H1 (cell line): ENCODE data around the gene PIGC. TPM values are rescaled to one million over a fixed set of nuclear protein-coding genes. Genes with fewer than 3 reads are reported as not detected.

Experiments
- ATF3 ChIP-seq: IDR thresholded peaks from 2 replicates; pipeline ENCODE4 v1.6.1; 2011; ENCODE audit warnings: low read depth, mild to moderate bottlenecking, low read length; ENCODE audit not compliant: insufficient read depth
- BRCA1 ChIP-seq: IDR thresholded peaks from 2 replicates; pipeline ENCODE4 v1.6.1; 2012; ENCODE audit warnings: low read depth, low read length, improper control_type of control experiment
- CHD2 ChIP-seq: IDR thresholded peaks from 2 replicates; pipeline ENCODE4 v1.6.1; 2012; ENCODE audit warnings: low read length, improper control_type of control experiment
- KDM5A ChIP-seq: fragments of 200-600 bp; IDR thresholded peaks from 2 replicates; pipeline ENCODE4 v1.7.1; 2012; ENCODE audit warnings: mild to moderate bottlenecking, low read length, inconsistent platforms, mixed read lengths
- MAFK ChIP-seq: IDR thresholded peaks from 2 replicates; pipeline ENCODE4 v1.6.1; 2012; ENCODE audit warnings: low read depth, mild to moderate bottlenecking, improper control_type of control experiment, low read length
- POU5F1 ChIP-seq: IDR thresholded peaks from 2 replicates; pipeline ENCODE4 v1.6.1; 2011; ENCODE audit warnings: low read depth, mild to moderate bottlenecking, low read length, moderate library complexity
- RAD21 ChIP-seq, 2 experiments: IDR thresholded peaks in 1 of 2; conservative IDR thresholded peaks in 1 of 2; 2 replicates each; pipeline ENCODE4 v1.6.1; 2011; ENCODE audit warnings: low read depth in 2 of 2, low read length in 2 of 2, improper control_type of control experiment in 1 of 2, inconsistent platforms in 1 of 2, mild to moderate bottlenecking in 1 of 2, moderate library complexity in 1 of 2
- SIRT6 ChIP-seq: IDR thresholded peaks from one replicate; pipeline ENCODE4 v1.7.1; 2012; ENCODE audit warnings: low read length, inconsistent platforms
- SP4 ChIP-seq: IDR thresholded peaks from 2 replicates; pipeline ENCODE4 v1.6.1; 2012; ENCODE audit warnings: low read length, inconsistent platforms
- polyA plus RNA-seq, 7 experiments: library from polyadenylated mRNA; depleted of rRNA in 3 of 7; stranded (reverse) in 5 of 7; unstranded in 2 of 7; fragments of >200 nt in 5 of 7; fragments of 200-250 nt in 2 of 7; gene quantifications; 1 replicate in 5 of 7; 2 replicates in 1 of 7; 4 replicates in 1 of 7; pipeline versions ENCODE4 v1.2.1 to v1.2.3, GENCODE V29; 2011 to 2013; ENCODE audit warnings: missing spikeins in 2 of 7, mixed read lengths in 2 of 7
- total RNA-seq: library from RNA; stranded (reverse); fragmentation: NEBNext Ultra II Directional; extraction: Animal tissue kit (Norgen Biotek cat#: 25700); gene quantifications from 2 replicates; pipeline ENCODE4 v1.2.1, GENCODE V29; 2021

The PIGC gene
- total and polyA plus RNA-seq, 2 of the 8 experiments (the other 6 are each of a cell fraction or from before 2014, with no cell fraction given): 21.0 to 39.3 TPM

GRCh38 chr1:172492421-172492820, 48.6 kb upstream of the PIGC start (continued):
- TF ChIP-seq SIRT6 (no peak), SP4 (no peak), BRCA1 (no peak), KDM5A (no peak), MAFK (no peak), ATF3 (no peak), POU5F1 (no peak), RAD21 (IDR thresholded peaks at IDR 0.05 in 1 of 2, conservative IDR thresholded peaks at IDR 0.05 in 1 of 2; ENCODE audit: low read depth in 2 of 2, low read length in 2 of 2) (no peak), CHD2 (no peak)
- TF ChIP-seq, all 59 proteins: peak for 0
